MM.1S (cell line): ENCODE results near the gene GSC.
"Not testable (repeated sequence)": the region's sequence is repeated elsewhere in the genome, so short reads cannot be mapped to it uniquely, and the experiment has no call there.

ENCODE experiments used
- DNase-seq: peaks from one replicate; pipeline ENCODE4 v3.0.0-alpha.2; 2015
- H2AFZ ChIP-seq: fragments of 300-600 bp; sonication (generic); 2 replicates; pipeline ENCODE4 v1.6.0; 2016; ENCODE audit warnings: antibody characterized with exemption, low read length
- H3F3A ChIP-seq: fragments of 300-600 bp; sonication (generic); 2 replicates; pipeline ENCODE4 v1.6.1; 2016; ENCODE audit warnings: mild to moderate bottlenecking, antibody characterized with exemption, low read length, moderate library complexity, mixed read lengths; ENCODE audit not compliant: insufficient read depth
- H3K27ac ChIP-seq: fragments of 300-600 bp; sonication (generic); 2 replicates; pipeline ENCODE4 v1.5.1; 2016; ENCODE audit warnings: mild to moderate bottlenecking, low read length
- H3K27me3 ChIP-seq: fragments of 300-600 bp; sonication (generic); replicated peaks from 2 replicates; pipeline ENCODE4 v1.6.0; 2016; ENCODE audit warnings: low read length; ENCODE audit not compliant: insufficient read depth
- H3K36me3 ChIP-seq: fragments of 300-600 bp; sonication (generic); replicated peaks from 2 replicates; pipeline ENCODE4 v1.6.1; 2016; ENCODE audit warnings: mild to moderate bottlenecking, low read length, mixed read lengths; ENCODE audit not compliant: insufficient read depth
- H3K4me1 ChIP-seq: fragments of 300-600 bp; sonication (generic); 2 replicates; pipeline ENCODE4 v1.6.1; 2016; ENCODE audit warnings: low read length, mixed read lengths
- H3K4me2 ChIP-seq: fragments of 300-600 bp; sonication (generic); 2 replicates; pipeline ENCODE4 v1.6.0; 2016; ENCODE audit warnings: low read depth, low read length
- H3K4me3 ChIP-seq: fragments of 300-600 bp; sonication (generic); 2 replicates; pipeline ENCODE4 v1.5.1; 2016; ENCODE audit warnings: low read length, mixed read lengths
- H3K79me2 ChIP-seq: fragments of 300-600 bp; sonication (generic); 2 replicates; pipeline ENCODE4 v1.6.1; 2016; ENCODE audit warnings: mixed run types, low read length, mixed read lengths
- H3K9ac ChIP-seq: fragments of 300-600 bp; sonication (generic); 2 replicates; pipeline ENCODE4 v1.6.1; 2016; ENCODE audit warnings: low read length, mixed read lengths
- H3K9me2 ChIP-seq: fragments of 300-600 bp; sonication (generic); replicated peaks from 2 replicates; pipeline ENCODE4 v1.6.1; 2016; ENCODE audit warnings: mild to moderate bottlenecking, low read length, mixed read lengths; ENCODE audit not compliant: insufficient read depth
- H3K9me3 ChIP-seq: fragments of 300-600 bp; sonication (generic); replicated peaks from 2 replicates; pipeline ENCODE4 v1.6.1; 2016; ENCODE audit warnings: mild to moderate bottlenecking, low read length, mixed read lengths; ENCODE audit not compliant: insufficient read depth
- H4K20me1 ChIP-seq: fragments of 300-600 bp; sonication (generic); 2 replicates; pipeline ENCODE4 v1.6.1; 2016; ENCODE audit warnings: mild to moderate bottlenecking, low read length, moderate library complexity, mixed read lengths; ENCODE audit not compliant: insufficient read depth
- EZH2 ChIP-seq: fragments of 300-600 bp; sonication (generic); optimal IDR thresholded peaks from 2 replicates; pipeline ENCODE3; 2017; ENCODE audit warnings: low read depth, mild to moderate bottlenecking, antibody characterized with exemption, low read length, mixed read lengths
- EZH2phosphoT487 ChIP-seq: fragments of 300-600 bp; sonication (generic); IDR thresholded peaks from 2 replicates; pipeline ENCODE4 v1.6.1; 2018; ENCODE audit warnings: antibody characterized with exemption, low read length
- TF ChIP-seq, protein P1 (sequence below): fragments of 300-600 bp; sonication (generic); IDR thresholded peaks from 2 replicates; pipeline ENCODE4 v1.5.1; 2016; ENCODE audit warnings: antibody characterized with exemption, low read length, mixed read lengths

GSC gene

DNA sequence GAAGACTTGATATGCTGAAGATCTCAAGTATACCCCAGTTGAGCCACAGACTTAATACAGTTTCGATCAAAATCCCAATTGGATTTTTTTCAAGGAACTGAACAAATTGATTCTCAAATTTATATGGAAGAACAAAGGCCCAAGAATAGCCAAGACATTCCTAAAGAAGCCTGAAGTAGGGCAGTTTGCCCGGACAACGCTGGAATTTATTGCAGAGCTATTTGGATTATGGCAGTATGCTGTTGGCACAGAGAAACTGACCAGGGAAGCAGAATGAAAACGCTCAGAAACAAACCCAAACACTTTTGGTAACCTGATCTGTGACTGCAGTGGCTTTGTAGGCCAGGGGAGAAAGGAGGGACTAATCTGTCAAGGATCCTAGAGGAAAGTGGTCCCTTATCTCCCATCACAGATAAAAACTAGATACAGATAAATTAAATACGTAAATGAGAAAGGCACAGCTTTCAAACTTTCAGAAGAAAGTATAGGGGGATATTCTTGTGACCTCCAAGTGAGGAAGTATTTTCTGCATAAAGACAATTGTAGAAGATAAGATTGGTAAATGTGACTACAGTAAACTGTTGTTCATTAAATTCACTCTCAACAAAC is 35.9 kb upstream of the GSC start:
- no peaks in the 10 kb centered on the region for H3K27me3 ChIP-seq
- H3K79me2 ChIP-seq = no peaks in the 10 kb centered on the region
- no peaks in the 10 kb centered on the region for H4K20me1 ChIP-seq
- no peak overlapping the region for H3K4me2 ChIP-seq
- H3F3A ChIP-seq = no peaks in the 10 kb centered on the region
- no peak overlapping the region for H3K9ac ChIP-seq
- H3K9me3 ChIP-seq = no peaks in the 10 kb centered on the region
- H2AFZ ChIP-seq = no peak overlapping the region
- no peak overlapping the region for H3K27ac ChIP-seq
- no peaks in the 10 kb centered on the region for H3K9me2 ChIP-seq
- no peaks in the 10 kb centered on the region for H3K4me1 ChIP-seq
- TF ChIP-seq, protein P1, sequence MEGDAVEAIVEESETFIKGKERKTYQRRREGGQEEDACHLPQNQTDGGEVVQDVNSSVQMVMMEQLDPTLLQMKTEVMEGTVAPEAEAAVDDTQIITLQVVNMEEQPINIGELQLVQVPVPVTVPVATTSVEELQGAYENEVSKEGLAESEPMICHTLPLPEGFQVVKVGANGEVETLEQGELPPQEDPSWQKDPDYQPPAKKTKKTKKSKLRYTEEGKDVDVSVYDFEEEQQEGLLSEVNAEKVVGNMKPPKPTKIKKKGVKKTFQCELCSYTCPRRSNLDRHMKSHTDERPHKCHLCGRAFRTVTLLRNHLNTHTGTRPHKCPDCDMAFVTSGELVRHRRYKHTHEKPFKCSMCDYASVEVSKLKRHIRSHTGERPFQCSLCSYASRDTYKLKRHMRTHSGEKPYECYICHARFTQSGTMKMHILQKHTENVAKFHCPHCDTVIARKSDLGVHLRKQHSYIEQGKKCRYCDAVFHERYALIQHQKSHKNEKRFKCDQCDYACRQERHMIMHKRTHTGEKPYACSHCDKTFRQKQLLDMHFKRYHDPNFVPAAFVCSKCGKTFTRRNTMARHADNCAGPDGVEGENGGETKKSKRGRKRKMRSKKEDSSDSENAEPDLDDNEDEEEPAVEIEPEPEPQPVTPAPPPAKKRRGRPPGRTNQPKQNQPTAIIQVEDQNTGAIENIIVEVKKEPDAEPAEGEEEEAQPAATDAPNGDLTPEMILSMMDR = no peak
- no peak for TF ChIP-seq EZH2
- no peak for TF ChIP-seq EZH2phosphoT487
- no peak for DNase-seq
- no peak overlapping the region for H3K4me3 ChIP-seq
- no peaks in the 10 kb centered on the region for H3K36me3 ChIP-seq

DNA sequence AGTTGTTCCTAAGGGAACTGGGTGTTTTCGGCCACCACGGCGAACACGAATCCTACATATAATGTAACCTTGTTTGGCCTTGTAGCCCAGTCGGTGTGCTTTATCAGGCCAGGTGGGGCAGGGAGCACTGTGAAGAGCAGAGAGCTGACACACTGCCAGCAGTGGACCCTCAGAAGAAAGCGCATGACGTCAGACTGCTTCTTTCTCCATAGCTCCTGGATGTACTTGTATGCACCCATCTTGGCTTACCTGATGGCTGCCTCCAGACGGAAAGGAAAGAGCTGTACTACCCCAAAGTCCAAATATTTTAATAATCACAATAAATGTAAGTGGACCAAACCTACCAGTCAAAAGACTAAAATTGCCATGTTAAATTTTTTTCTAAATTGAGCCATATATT is 31.3 kb upstream of the GSC start:
- no peak for TF ChIP-seq EZH2phosphoT487
- TF ChIP-seq, protein P1 = no peak
- TF ChIP-seq EZH2 = no peak

DNA sequence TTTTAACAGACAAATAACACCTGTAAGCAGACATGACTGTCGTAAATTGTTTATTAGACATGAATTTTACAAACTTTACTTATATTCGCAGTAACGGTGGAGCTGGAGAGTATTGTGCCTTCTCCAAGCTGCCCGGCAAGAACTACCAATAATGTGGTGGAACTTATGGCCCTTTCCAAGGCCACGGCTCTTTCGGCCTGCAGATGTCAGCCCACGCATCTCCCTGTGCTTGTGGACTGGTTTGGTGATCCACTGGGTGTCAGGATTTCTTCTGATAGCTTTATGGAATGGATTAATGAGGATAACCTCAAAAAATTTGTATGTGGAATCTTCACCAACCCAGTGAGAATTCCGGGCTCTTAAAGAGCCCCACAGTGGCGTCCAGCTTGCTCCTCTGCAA is 30.9 kb upstream of the GSC start:
- not testable (repeated sequence) for H3K9ac ChIP-seq, H3K9me2 ChIP-seq, H3K79me2 ChIP-seq, H3K4me2 ChIP-seq, DNase-seq, H4K20me1 ChIP-seq, H3F3A ChIP-seq, H3K9me3 ChIP-seq, H3K27me3 ChIP-seq, H2AFZ ChIP-seq, H3K36me3 ChIP-seq, H3K4me3 ChIP-seq, H3K4me1 ChIP-seq, H3K27ac ChIP-seq

More for the DNA sequence above, 31.3 kb upstream of the GSC start:
- no peaks in the 10 kb centered on the region for H3K4me1 ChIP-seq
- no peaks in the 10 kb centered on the region for H3K9me2 ChIP-seq
- no peaks in the 10 kb centered on the region for H3F3A ChIP-seq
- no peak overlapping the region for H3K4me2 ChIP-seq
- no peaks in the 10 kb centered on the region for H3K9me3 ChIP-seq
- no peak overlapping the region for H2AFZ ChIP-seq
- DNase-seq = no peak
- no peaks in the 10 kb centered on the region for H4K20me1 ChIP-seq
- H3K4me3 ChIP-seq = no peak overlapping the region
- H3K9ac ChIP-seq = no peak overlapping the region
- no peaks in the 10 kb centered on the region for H3K79me2 ChIP-seq
- no peaks in the 10 kb centered on the region for H3K27me3 ChIP-seq
- no peaks in the 10 kb centered on the region for H3K36me3 ChIP-seq
- H3K27ac ChIP-seq = no peak overlapping the region

DNA sequence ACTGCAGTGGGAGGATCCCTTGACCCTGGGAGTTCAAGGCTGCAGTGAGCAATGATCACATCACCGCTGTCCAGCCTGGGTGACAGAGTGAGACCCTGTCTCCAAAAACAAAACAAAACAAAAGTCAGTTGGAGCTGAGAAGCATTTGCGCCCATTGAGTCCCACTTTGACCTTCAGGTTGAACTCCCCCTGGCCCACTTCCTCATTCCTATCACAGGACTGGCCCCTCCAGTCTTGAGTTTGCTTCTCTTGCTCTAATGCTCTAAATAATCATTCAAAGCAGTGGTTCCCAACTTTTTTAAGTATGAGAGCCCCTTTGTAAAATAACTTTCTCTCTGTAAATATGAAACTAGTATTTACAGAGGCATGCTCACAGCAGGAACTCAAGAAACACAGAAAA is 28.0 kb upstream of the GSC start:
- Histone ChIP-seq H3K4me1 (no peaks in the 10 kb centered on the region), H2AFZ (no peak overlapping the region), H3K79me2 (no peaks in the 10 kb centered on the region), H3F3A (no peaks in the 10 kb centered on the region), H3K9me2 (no peaks in the 10 kb centered on the region), H4K20me1 (no peaks in the 10 kb centered on the region), H3K4me3 (no peak overlapping the region), H3K27ac (no peak overlapping the region), H3K9ac (no peak overlapping the region), H3K9me3 (no peaks in the 10 kb centered on the region), H3K27me3 (no peaks in the 10 kb centered on the region), H3K4me2 (no peak overlapping the region), H3K36me3 (no peaks in the 10 kb centered on the region)
- TF ChIP-seq EZH2 (no peak), EZH2phosphoT487 (no peak)
- TF ChIP-seq, protein P1 = no peak
- no peak for DNase-seq
